A549 (cell line): ENCODE measurements around the gene VAV3.
"Not testable (repeated sequence)": the region's sequence is repeated elsewhere in the genome, so short reads cannot be mapped to it uniquely, and the experiment has no call there.

Experiments
- CEBPB ChIP-seq, 2 experiments: fragments of >200 bp in 1 of 2; sonication (Bioruptor Twin) in 1 of 2; formaldehyde crosslinking in 1 of 2; IDR thresholded peaks; 2 replicates each; pipeline ENCODE4 v1.6.1; 2012 to 2016
- FOSB ChIP-seq: fragments of 250-450 bp; sonication (Bioruptor Pico); IDR thresholded peaks from 2 replicates; pipeline ENCODE4 v1.5.0; 2020; ENCODE audit warnings: mild to moderate bottlenecking, moderate library complexity
- JUNB ChIP-seq: fragments of >200 bp; sonication (Bioruptor Twin); formaldehyde crosslinking; IDR thresholded peaks from 2 replicates; pipeline ENCODE4 v1.6.1; 2016
- NR3C1 ChIP-seq: fragments of >200 bp; sonication (Bioruptor Twin); formaldehyde crosslinking; IDR thresholded peaks from 3 replicates; pipeline ENCODE4 v1.6.1; 2017
- POLR2AphosphoS2 ChIP-seq: conservative IDR thresholded peaks from 2 replicates; pipeline ENCODE4 v1.6.1; 2012; ENCODE audit warnings: low read length, improper control_type of control experiment, inconsistent platforms
- RAD21 ChIP-seq, 2 experiments: fragments of >200 bp in 1 of 2; sonication (Bioruptor Twin) in 1 of 2; formaldehyde crosslinking in 1 of 2; IDR thresholded peaks in 1 of 2; conservative IDR thresholded peaks in 1 of 2; 2 replicates in 1 of 2; 3 replicates in 1 of 2; pipeline ENCODE4 v1.6.1; 2012 to 2018; ENCODE audit warnings: inconsistent platforms in 1 of 2
- SREBF2 ChIP-seq: fragments of 450-650 bp; IDR thresholded peaks from 2 replicates; pipeline ENCODE4 v1.6.1; 2014; ENCODE audit warnings: mild to moderate bottlenecking, moderate library complexity
- TF ChIP-seq, protein P1 (sequence below): fragments of >200 bp; sonication (Bioruptor Twin); formaldehyde crosslinking; IDR thresholded peaks from 3 replicates; pipeline ENCODE4 v1.5.1; 2016
- TF ChIP-seq, protein P2 (sequence below): fragments of 200-600 bp; sonication (generic); IDR thresholded peaks from 2 replicates; pipeline ENCODE4 v1.6.1; 2016; ENCODE audit warnings: antibody characterized with exemption, mild to moderate bottlenecking, moderate library complexity

DNA sequence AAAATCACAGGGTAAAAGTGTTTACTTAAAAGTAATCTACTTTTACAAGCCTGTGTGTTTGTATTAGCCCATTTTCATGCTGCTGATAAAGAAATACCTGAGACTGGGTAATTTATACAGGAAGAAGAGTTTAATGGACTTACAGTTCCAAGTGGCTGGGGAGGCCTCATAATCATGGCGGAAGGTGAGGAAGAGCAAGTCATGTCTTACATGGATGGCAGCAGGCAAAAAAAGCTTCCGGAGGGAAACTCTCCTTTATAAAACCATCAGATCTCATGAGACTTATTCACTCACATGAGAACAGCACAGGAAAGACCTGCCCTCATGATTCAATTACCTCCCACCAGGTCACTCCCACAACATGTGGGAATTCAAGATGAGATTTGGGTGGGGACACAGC lies 71.6 kb downstream of the VAV3 start:
- not testable (repeated sequence) for TF ChIP-seq NR3C1; FOSB (CRISPR knock-in tag); POLR2AphosphoS2; SREBF2; JUNB; CEBPB (IDR thresholded peaks at IDR 0.05); RAD21 (conservative IDR thresholded peaks at IDR 0.05 in 1 of 2, IDR thresholded peaks at IDR 0.05 in 1 of 2)
- TF ChIP-seq, protein P1, sequence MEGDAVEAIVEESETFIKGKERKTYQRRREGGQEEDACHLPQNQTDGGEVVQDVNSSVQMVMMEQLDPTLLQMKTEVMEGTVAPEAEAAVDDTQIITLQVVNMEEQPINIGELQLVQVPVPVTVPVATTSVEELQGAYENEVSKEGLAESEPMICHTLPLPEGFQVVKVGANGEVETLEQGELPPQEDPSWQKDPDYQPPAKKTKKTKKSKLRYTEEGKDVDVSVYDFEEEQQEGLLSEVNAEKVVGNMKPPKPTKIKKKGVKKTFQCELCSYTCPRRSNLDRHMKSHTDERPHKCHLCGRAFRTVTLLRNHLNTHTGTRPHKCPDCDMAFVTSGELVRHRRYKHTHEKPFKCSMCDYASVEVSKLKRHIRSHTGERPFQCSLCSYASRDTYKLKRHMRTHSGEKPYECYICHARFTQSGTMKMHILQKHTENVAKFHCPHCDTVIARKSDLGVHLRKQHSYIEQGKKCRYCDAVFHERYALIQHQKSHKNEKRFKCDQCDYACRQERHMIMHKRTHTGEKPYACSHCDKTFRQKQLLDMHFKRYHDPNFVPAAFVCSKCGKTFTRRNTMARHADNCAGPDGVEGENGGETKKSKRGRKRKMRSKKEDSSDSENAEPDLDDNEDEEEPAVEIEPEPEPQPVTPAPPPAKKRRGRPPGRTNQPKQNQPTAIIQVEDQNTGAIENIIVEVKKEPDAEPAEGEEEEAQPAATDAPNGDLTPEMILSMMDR, result not testable (repeated sequence)
- TF ChIP-seq, protein P2, sequence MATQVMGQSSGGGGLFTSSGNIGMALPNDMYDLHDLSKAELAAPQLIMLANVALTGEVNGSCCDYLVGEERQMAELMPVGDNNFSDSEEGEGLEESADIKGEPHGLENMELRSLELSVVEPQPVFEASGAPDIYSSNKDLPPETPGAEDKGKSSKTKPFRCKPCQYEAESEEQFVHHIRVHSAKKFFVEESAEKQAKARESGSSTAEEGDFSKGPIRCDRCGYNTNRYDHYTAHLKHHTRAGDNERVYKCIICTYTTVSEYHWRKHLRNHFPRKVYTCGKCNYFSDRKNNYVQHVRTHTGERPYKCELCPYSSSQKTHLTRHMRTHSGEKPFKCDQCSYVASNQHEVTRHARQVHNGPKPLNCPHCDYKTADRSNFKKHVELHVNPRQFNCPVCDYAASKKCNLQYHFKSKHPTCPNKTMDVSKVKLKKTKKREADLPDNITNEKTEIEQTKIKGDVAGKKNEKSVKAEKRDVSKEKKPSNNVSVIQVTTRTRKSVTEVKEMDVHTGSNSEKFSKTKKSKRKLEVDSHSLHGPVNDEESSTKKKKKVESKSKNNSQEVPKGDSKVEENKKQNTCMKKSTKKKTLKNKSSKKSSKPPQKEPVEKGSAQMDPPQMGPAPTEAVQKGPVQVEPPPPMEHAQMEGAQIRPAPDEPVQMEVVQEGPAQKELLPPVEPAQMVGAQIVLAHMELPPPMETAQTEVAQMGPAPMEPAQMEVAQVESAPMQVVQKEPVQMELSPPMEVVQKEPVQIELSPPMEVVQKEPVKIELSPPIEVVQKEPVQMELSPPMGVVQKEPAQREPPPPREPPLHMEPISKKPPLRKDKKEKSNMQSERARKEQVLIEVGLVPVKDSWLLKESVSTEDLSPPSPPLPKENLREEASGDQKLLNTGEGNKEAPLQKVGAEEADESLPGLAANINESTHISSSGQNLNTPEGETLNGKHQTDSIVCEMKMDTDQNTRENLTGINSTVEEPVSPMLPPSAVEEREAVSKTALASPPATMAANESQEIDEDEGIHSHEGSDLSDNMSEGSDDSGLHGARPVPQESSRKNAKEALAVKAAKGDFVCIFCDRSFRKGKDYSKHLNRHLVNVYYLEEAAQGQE, result not testable (repeated sequence)
